Heart left ventricle (tissue), 16 donors: Measurements from ENCODE around the gene NFXL1. TPM values are rescaled to one million over a fixed set of nuclear protein-coding genes. Genes with fewer than 3 reads are reported as not detected.

Experiments used
- ATAC-seq, 4 donors: fragments of 200-7000 bp; cut with Tn5 transposase; one replicate each; pipeline ENCODE4 v1.9.1; 2020 to 2022; ENCODE audit warnings: moderate library complexity in 4 of 4, mild to moderate bottlenecking in 3 of 4, moderate number of reproducible peaks in 1 of 4
- DNase-seq, 5 donors: peaks; one replicate each; pipeline ENCODE4 v3.0.0-alpha.2; 2020
- H3K27ac ChIP-seq, 12 donors: fragments of 200-600 bp; sonication (generic) in 4 of 12; one replicate each; pipeline versions ENCODE4 v1.5.0 to v1.8.0; 2016 to 2022; ENCODE audit warnings: mild to moderate bottlenecking in 2 of 12
- H3K27me3 ChIP-seq, 9 donors: fragments of 200-600 bp; sonication (generic) in 2 of 9; one replicate each; pipeline versions ENCODE4 v1.5.1 to v1.8.0; 2016 to 2022; ENCODE audit warnings: mild to moderate bottlenecking in 3 of 9
- H3K36me3 ChIP-seq, 9 donors: fragments of 200-600 bp; sonication (generic) in 2 of 9; one replicate each; pipeline versions ENCODE4 v1.5.0 to v1.8.0; 2018 to 2022; ENCODE audit warnings: mild to moderate bottlenecking in 2 of 9
- H3K4me1 ChIP-seq, 12 donors: fragments of 200-600 bp; sonication (generic) in 4 of 12; one replicate each; pipeline versions ENCODE4 v1.5.0 to v1.8.0; 2016 to 2022; ENCODE audit warnings: mild to moderate bottlenecking in 3 of 12
- H3K4me3 ChIP-seq, 12 donors: fragments of 200-600 bp; sonication (generic) in 4 of 12; one replicate each; pipeline versions ENCODE4 v1.5.0 to v1.8.0; 2017 to 2022; ENCODE audit warnings: mild to moderate bottlenecking in 9 of 12, moderate library complexity in 4 of 12
- H3K9me3 ChIP-seq, 12 donors: fragments of 200-600 bp; sonication (generic) in 4 of 12; one replicate each; pipeline versions ENCODE4 v1.5.0 to v1.8.0; 2016 to 2022; ENCODE audit warnings: mild to moderate bottlenecking in 1 of 12
- POLR2A ChIP-seq, 2 donors: fragments of 450-650 bp; IDR thresholded peaks; one replicate each; pipeline ENCODE4 v1.6.1; 2017; ENCODE audit warnings: antibody characterized with exemption in 2 of 2, mild to moderate bottlenecking in 2 of 2, moderate library complexity in 2 of 2
- WGBS, 4 donors: extraction: QIAGEN DNeasy Blood & Tissue Kit in 2 of 4; methylation state at CpG; one replicate each; pipeline versions ENCODE4 v1.1.5 to v1.1.7; 2013 to 2018; 5-methylcytosine and 5-hydroxymethylcytosine counted together
- intact Hi-C, 10 donors: fragments of 100-400 bp; cut with DNase I; formaldehyde crosslinking; loops; one replicate each; pipeline versions ENCODE4 v1.11.1 to v1.14.2; 2022
- polyA plus RNA-seq, 2 donors: library from polyadenylated mRNA; stranded (reverse); fragments of 200-250 nt; gene quantifications; one replicate each; pipeline ENCODE4 v1.2.3, GENCODE V29; 2013
- total RNA-seq, 9 donors: library from RNA; depleted of rRNA in 2 of 9; stranded (reverse); fragments of >200 nt in 2 of 9; fragmentation: NEBNext Ultra II Directional in 3 of 9; extraction: Animal tissue kit (Norgen Biotek cat#: 25700) in 3 of 9; gene quantifications; one replicate each; pipeline versions ENCODE4 v1.1.0 to v1.2.4, GENCODE V29; 2016 to 2023
- TF ChIP-seq, protein P1 (sequence below), 12 donors: fragments of 200-600 bp; sonication (generic) in 4 of 12; IDR thresholded peaks; one replicate each; pipeline versions ENCODE4 v1.5.0 to v1.8.0; 2018 to 2022; ENCODE audit warnings: antibody characterized with exemption in 12 of 12, mild to moderate bottlenecking in 5 of 12
- donor health status: ischemic (EF 13 %, LVEDD 7.1; RV severe dilation, severe dysfunction).
- donor health status: healthy with polysubstance abuse.
- donor health status: DM: no; HTN: yes; CAD: no.
- donor health status: DM: no; HTN: no; CAD: no.
- donor health status: ischemic (EF 25% LVEDD 6.9; RV normal size, moderate dysfunction).
- donor health status: ischemic (EF 25% LVEDD 5.7; RV mildly dilated, moderate dysfunction).
- donor health status: healthy.
- donor health status: DM: yes; HTN: yes; CAD: no.
- donor health status: ischemic (EF 35%, LVEDD 5.7; RV mildly dilated, moderate dysfunction).
- donor health status: nonischemic (EF 11% LVEDD 7.7; RV severe dilation, severe dysfunction).
- donor health status: DM: yes; HTN: yes; CAD: no.
- donor health status: PGD.
- donor health status: ischemic (EF 29% LVEDD 5.4; RV normal size, mild dysfunction).
- donor health status: nonischemic (EF 23%, LVEDD 6.1; RV moderate dilation, normal function).

NFXL1 gene
- total and polyA plus RNA-seq, 11 donors = 2.8 to 7.3 (median 5.3) TPM

DNA sequence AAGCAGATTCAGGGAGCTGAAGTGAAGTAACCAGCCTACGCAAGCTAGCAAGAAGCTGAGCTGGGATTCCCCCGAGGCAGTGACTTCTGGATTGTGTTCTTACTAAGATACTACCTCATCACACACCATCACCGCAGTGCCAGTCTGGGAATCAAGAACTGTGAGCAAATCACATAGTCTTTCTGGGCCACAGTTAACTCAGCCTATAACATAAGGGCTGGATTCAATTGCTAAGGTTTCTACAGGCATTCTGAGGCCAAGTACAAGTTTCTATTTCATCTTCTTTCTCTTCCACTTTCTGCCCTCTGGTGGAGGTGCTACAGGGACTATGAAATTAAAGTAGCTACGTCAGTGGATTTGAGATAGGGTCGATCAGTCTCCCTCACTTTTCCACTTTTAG, 75.1 kb downstream of the NFXL1 start:
- ATAC-seq = peak in 2 of 4 donors; percentile 4 to 12
- H3K9me3 ChIP-seq = no peaks in the 10 kb centered on the region
- peaks cover 0 to 39% (median 18%) of the 10 kb centered on the region in 12 donors for H3K4me1 ChIP-seq
- peak overlapping the region in 4 of 12 donors; percentile 5 to 34 (median 17) for H3K27ac ChIP-seq
- H3K4me3 ChIP-seq = peak overlapping the region in 1 of 12 donors; percentile 15
- peak in 1 of 5 donors; percentile 37 for DNase-seq
- TF ChIP-seq POLR2A (IDR thresholded peaks at IDR 0.05) = no peak
- TF ChIP-seq, protein P1, sequence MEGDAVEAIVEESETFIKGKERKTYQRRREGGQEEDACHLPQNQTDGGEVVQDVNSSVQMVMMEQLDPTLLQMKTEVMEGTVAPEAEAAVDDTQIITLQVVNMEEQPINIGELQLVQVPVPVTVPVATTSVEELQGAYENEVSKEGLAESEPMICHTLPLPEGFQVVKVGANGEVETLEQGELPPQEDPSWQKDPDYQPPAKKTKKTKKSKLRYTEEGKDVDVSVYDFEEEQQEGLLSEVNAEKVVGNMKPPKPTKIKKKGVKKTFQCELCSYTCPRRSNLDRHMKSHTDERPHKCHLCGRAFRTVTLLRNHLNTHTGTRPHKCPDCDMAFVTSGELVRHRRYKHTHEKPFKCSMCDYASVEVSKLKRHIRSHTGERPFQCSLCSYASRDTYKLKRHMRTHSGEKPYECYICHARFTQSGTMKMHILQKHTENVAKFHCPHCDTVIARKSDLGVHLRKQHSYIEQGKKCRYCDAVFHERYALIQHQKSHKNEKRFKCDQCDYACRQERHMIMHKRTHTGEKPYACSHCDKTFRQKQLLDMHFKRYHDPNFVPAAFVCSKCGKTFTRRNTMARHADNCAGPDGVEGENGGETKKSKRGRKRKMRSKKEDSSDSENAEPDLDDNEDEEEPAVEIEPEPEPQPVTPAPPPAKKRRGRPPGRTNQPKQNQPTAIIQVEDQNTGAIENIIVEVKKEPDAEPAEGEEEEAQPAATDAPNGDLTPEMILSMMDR (IDR thresholded peaks at IDR 0.05) = peak; percentile 22 to 53 (median 46)
- H3K36me3 ChIP-seq = peaks cover 0 to 12% (median 6%) of the 10 kb centered on the region in 9 donors
- 36 to 41% (median 39%) methylated on average over 5 of the region's 5 CpGs for WGBS, 4 donors
- intact Hi-C loops = loop anchor here in 7 of 10 donors (5.0 to 10.0 kb wide), 4 partner anchors 92 to 152 kb away; no protein-coding TSS in a partner anchor
- H3K27me3 ChIP-seq = peaks cover 0 to 14% (median 0%) of the 10 kb centered on the region in 9 donors

DNA sequence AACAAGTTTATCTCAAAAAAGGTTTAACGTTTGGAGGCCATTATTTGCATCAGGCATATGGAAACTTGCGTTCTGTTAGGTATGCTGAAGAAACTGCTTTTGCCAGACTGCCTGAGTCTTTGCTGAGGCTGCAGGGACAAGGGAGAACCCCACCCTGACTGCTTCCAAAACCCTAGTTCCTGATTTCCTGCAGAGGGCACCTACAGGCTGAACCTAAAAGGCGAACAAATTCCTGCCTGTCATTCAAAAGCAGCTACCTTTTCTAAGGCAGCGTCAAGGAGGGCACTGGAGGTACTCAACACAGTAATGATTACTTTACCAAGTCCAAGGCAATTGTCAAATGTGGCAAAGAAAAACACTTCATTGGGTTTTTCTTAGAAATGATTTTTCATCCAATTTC, 75.9 kb downstream of the NFXL1 start:
- H3K4me3 ChIP-seq = peak overlapping the region in 11 of 12 donors; percentile 41 to 81 (median 61)

DNA sequence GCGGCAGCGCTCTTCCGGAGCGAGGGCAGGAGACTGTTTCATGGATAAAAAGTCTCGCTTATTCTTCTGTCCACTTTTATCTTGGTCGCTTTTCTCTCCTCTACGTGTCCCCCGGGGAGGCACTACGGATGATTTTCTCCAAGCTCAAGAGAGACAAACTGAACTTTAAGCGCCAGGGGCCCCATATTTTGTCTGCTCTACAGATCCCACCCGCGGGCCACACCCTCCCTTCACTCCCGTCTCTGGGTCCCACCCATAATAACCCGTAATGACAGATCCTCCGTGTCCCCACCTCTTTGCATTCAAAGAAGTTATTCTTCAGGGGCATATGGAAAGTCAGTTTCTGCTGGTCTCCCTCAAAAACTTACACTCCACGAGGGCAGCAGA, 76.5 kb downstream of the NFXL1 start, which contains the start of gene CORIN:
Gene CORIN, minus strand, starts transcription at position 160 of the 387 bp plus-strand sequence. Its CDS starts 118 bp downstream, at position 42.
- 3 to 4% (median 3%) methylated on average over 16 of the region's 16 CpGs for WGBS, 4 donors
- Histone ChIP-seq H3K27ac (peak within 1 kb of the TSS in 11 of 12 donors; percentile 12 to 87 (median 68)), H3K36me3 (peaks cover 0 to 4% (median 0%) of the 10 kb centered on the region in 9 donors), H3K4me1 (peaks cover 0 to 39% (median 18%) of the 10 kb centered on the region in 12 donors), H3K27me3 (peaks cover 0 to 14% (median 0%) of the 10 kb centered on the region in 9 donors), H3K9me3 (peaks cover 0 to 5% (median 1%) of the 10 kb centered on the region in 12 donors), H3K4me3 (peak within 1 kb of the TSS; percentile 41 to 81 (median 60))
- intact Hi-C loops = loop anchor here in 9 of 10 donors (1.0 to 10.0 kb wide), 6 partner anchors 91 to 151 kb away; no protein-coding TSS in a partner anchor
- no peak for TF ChIP-seq POLR2A (IDR thresholded peaks at IDR 0.05)
- TF ChIP-seq, protein P1 (IDR thresholded peaks at IDR 0.05) = no peak
- DNase-seq (peak in 2 of 5 donors; percentile 37 to 38), ATAC-seq (peak in 2 of 4 donors; percentile 3 to 9)

More for the DNA sequence above, 75.9 kb downstream of the NFXL1 start:
- WGBS, 4 donors = 24 to 41% (median 38%) methylated on average over 4 of the region's 4 CpGs
- DNase-seq = no peak
- no peak for ATAC-seq
- H3K9me3 ChIP-seq = no peaks in the 10 kb centered on the region
- H3K4me1 ChIP-seq = peaks cover 0 to 39% (median 18%) of the 10 kb centered on the region in 12 donors
- peak overlapping the region in 5 of 12 donors; percentile 65 to 87 (median 82) for H3K27ac ChIP-seq
- peaks cover 0 to 7% (median under 1%) of the 10 kb centered on the region in 9 donors for H3K36me3 ChIP-seq
- TF ChIP-seq, protein P1 (IDR thresholded peaks at IDR 0.05) = peak in 1 of 12 donors; percentile 11
- TF ChIP-seq POLR2A (IDR thresholded peaks at IDR 0.05) = no peak
- H3K27me3 ChIP-seq = peaks cover 0 to 14% (median 0%) of the 10 kb centered on the region in 9 donors
- intact Hi-C loops = loop anchor here in 7 of 10 donors (1.0 to 10.0 kb wide), 5 partner anchors 91 to 151 kb away; no protein-coding TSS in a partner anchor
